Adrenal gland (tissue), 5 donors: ENCODE results near the gene ECE2.

Experiments used
- CTCF ChIP-seq, 6 experiments: fragments of 450-650 bp in 4 of 6; fragments of 200-600 bp in 2 of 6; sonication (generic) in 1 of 6; IDR thresholded peaks; 1 replicate in 5 of 6; 2 replicates in 1 of 6; pipeline versions ENCODE4 v1.5.1 to v1.8.0; 2016 to 2021; ENCODE audit warnings: antibody characterized with exemption in 6 of 6, mild to moderate bottlenecking in 2 of 6, moderate library complexity in 1 of 6
- POLR2A ChIP-seq, 2 donors: fragments of 450-650 bp; IDR thresholded peaks; one replicate each; pipeline ENCODE4 v1.6.1; 2017; ENCODE audit warnings: antibody characterized with exemption in 2 of 2, mild to moderate bottlenecking in 2 of 2, moderate library complexity in 1 of 2
- donor health status: DM: no; HTN: no; CAD: no.

- TF ChIP-seq CTCF (IDR thresholded peaks at IDR 0.05): peak; percentile 41 to 70 (median 55)
- peak in 1 of 2 donors; percentile 61 for TF ChIP-seq POLR2A (IDR thresholded peaks at IDR 0.05)
Observed at GRCh38 chr3:184249412-184250166, 26.2 kb upstream of the ECE2 start, which contains the start of gene EEF1AKMT4.
